H1 (cell line): ENCODE data around the gene RIPOR3. TPM values are rescaled to one million over a fixed set of nuclear protein-coding genes. Genes with fewer than 3 reads are reported as not detected.

Experiments
- EZH2 ChIP-seq: fragments of 200-600 bp; sonication (generic); IDR thresholded peaks from 2 replicates; pipeline ENCODE4 v1.7.1; 2012; ENCODE audit warnings: low read depth, mild to moderate bottlenecking, moderate library complexity, low read length, inconsistent platforms; ENCODE audit not compliant: severe bottlenecking
- JUND ChIP-seq: IDR thresholded peaks from 2 replicates; pipeline ENCODE4 v1.6.1; 2011; ENCODE audit warnings: mild to moderate bottlenecking, improper control_type of control experiment, low read length
- KDM4A ChIP-seq: IDR thresholded peaks from one replicate; pipeline ENCODE4 v1.7.1; 2012; ENCODE audit warnings: low read depth, mild to moderate bottlenecking, moderate library complexity, low read length, inconsistent platforms; ENCODE audit not compliant: severe bottlenecking
- RFX5 ChIP-seq: IDR thresholded peaks from 2 replicates; pipeline ENCODE4 v1.6.1; 2011; ENCODE audit warnings: low read depth, low read length, improper control_type of control experiment, borderline replicate concordance
- TEAD4 ChIP-seq: IDR thresholded peaks from 2 replicates; pipeline ENCODE4 v1.6.1; 2012; ENCODE audit warnings: low read depth, low read length, inconsistent platforms, mixed read lengths
- polyA plus RNA-seq, 7 experiments: library from polyadenylated mRNA; depleted of rRNA in 3 of 7; stranded (reverse) in 5 of 7; unstranded in 2 of 7; fragments of >200 nt in 5 of 7; fragments of 200-250 nt in 2 of 7; gene quantifications; 1 replicate in 5 of 7; 2 replicates in 1 of 7; 4 replicates in 1 of 7; pipeline versions ENCODE4 v1.2.1 to v1.2.3, GENCODE V29; 2011 to 2013; ENCODE audit warnings: missing spikeins in 2 of 7, mixed read lengths in 2 of 7
- total RNA-seq: library from RNA; stranded (reverse); fragmentation: NEBNext Ultra II Directional; extraction: Animal tissue kit (Norgen Biotek cat#: 25700); gene quantifications from 2 replicates; pipeline ENCODE4 v1.2.1, GENCODE V29; 2021
- TF ChIP-seq, protein P1 (sequence below), 3 experiments: IDR thresholded peaks; 1 replicate in 2 of 3; 2 replicates in 1 of 3; pipeline versions ENCODE4 v1.5.1 to v1.6.1; 2011; ENCODE audit warnings: low read length in 3 of 3, mild to moderate bottlenecking in 3 of 3, inconsistent platforms in 2 of 3, low read depth in 1 of 3, moderate library complexity in 1 of 3; ENCODE audit not compliant: insufficient read depth in 1 of 3; ENCODE audit errors: control extremely low read depth in 1 of 3

Gene RIPOR3
- total and polyA plus RNA-seq, 2 of the 8 experiments (the other 6 are each of a cell fraction or from before 2014, with no cell fraction given), result 3.6 to 4.5 TPM

DNA sequence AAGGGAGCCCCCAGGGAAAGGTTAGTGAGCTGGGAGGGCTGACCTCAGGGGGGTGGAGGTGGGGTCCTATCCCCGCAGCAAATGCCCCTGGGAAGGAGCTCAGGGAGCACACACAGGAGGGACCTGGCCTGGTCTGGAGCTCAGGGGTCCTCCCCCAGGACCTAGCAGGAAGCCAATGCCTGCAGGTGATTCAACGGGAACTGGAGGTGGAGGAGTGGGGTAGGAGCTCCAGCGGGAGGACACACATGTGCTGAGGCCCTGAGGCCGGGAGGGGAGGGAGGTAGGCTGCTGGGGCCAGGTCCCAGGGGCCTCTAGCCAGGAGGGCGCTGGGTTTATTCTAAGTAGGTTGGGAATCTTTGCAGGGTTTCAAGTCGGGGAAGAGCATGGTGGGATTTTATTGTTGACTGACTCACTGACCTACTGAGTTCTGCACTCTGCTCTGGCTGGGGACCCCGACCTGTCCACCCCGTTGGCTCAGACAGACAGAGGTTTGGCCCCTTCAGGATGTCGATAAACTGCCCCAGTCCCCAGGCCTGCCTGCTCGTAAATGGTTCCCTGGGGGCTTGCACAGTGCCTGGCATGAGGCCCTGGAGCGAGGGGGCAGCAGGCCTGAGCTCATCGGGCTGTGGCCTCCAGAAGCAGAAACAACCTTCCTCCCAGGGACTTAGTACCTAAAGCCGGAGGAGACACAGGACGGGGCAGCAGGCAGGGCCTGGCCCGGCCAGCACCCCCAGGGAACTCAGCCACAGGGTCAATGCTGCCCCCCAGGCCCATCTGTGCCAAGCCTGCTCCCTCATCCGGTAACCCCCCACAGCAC, 62.3 kb downstream of the RIPOR3 start (continued):
- TF ChIP-seq, protein P1, sequence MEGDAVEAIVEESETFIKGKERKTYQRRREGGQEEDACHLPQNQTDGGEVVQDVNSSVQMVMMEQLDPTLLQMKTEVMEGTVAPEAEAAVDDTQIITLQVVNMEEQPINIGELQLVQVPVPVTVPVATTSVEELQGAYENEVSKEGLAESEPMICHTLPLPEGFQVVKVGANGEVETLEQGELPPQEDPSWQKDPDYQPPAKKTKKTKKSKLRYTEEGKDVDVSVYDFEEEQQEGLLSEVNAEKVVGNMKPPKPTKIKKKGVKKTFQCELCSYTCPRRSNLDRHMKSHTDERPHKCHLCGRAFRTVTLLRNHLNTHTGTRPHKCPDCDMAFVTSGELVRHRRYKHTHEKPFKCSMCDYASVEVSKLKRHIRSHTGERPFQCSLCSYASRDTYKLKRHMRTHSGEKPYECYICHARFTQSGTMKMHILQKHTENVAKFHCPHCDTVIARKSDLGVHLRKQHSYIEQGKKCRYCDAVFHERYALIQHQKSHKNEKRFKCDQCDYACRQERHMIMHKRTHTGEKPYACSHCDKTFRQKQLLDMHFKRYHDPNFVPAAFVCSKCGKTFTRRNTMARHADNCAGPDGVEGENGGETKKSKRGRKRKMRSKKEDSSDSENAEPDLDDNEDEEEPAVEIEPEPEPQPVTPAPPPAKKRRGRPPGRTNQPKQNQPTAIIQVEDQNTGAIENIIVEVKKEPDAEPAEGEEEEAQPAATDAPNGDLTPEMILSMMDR (IDR thresholded peaks at IDR 0.05; ENCODE audit: control extremely low read depth in 1 of 3, insufficient read depth in 1 of 3, low read depth in 1 of 3, low read length in 3 of 3), result no peak
- no peak for TF ChIP-seq TEAD4
- TF ChIP-seq JUND, result no peak
- no peak for TF ChIP-seq EZH2
- TF ChIP-seq KDM4A, result no peak
- TF ChIP-seq RFX5, result no peak
